Endothelial cell (in vitro differentiated cells): ENCODE data around the gene AQP1. TPM values are rescaled to one million over a fixed set of nuclear protein-coding genes. Genes with fewer than 3 reads are reported as not detected.

ENCODE experiments used
- DNase-seq: peaks from one replicate; pipeline ENCODE4 v3.0.0; 2021; ENCODE audit warnings: low spot score
- H3K27ac Mint-ChIP-seq: one replicate; pipeline ENCODE4 v1.8.0; 2021; ENCODE audit warnings: mixed read lengths, inconsistent platforms; ENCODE audit not compliant: unreplicated experiment
- H3K27me3 Mint-ChIP-seq: one replicate; pipeline ENCODE4 v1.8.0; 2021; ENCODE audit warnings: mild to moderate bottlenecking, moderate library complexity, mixed read lengths, inconsistent platforms; ENCODE audit not compliant: unreplicated experiment
- H3K36me3 Mint-ChIP-seq: one replicate; pipeline ENCODE4 v1.8.0; 2021; ENCODE audit warnings: mild to moderate bottlenecking, low read depth, mixed read lengths, inconsistent platforms; ENCODE audit not compliant: unreplicated experiment
- H3K4me1 Mint-ChIP-seq: one replicate; pipeline ENCODE4 v1.8.0; 2021; ENCODE audit warnings: mild to moderate bottlenecking, mixed read lengths, inconsistent platforms; ENCODE audit not compliant: unreplicated experiment
- H3K4me3 Mint-ChIP-seq: one replicate; pipeline ENCODE4 v1.8.0; 2021; ENCODE audit warnings: mild to moderate bottlenecking, mixed read lengths, inconsistent platforms; ENCODE audit not compliant: unreplicated experiment
- H3K9me3 Mint-ChIP-seq: one replicate; pipeline ENCODE4 v1.8.0; 2021; ENCODE audit warnings: mixed read lengths, inconsistent platforms; ENCODE audit not compliant: unreplicated experiment
- CTCF ChIP-seq: fragments of 200-600 bp; sonication (generic); IDR thresholded peaks from one replicate; pipeline ENCODE4 v1.5.0; 2021; ENCODE audit warnings: antibody characterized with exemption; ENCODE audit not compliant: unreplicated experiment
- total RNA-seq: library from RNA; stranded (reverse); fragmentation: NEBNext Ultra II Directional; extraction: Animal tissue kit (Norgen Biotek cat#: 25700); gene quantifications from one replicate; pipeline ENCODE4 v1.2.1, GENCODE V29; 2021; ENCODE audit not compliant: unreplicated experiment

AQP1 gene
- total RNA-seq, 1 donor from 2014 or later: 2.7 TPM

GRCh38 chr7:30907527-30908267 is 4.0 kb upstream of the AQP1 start:
- TF ChIP-seq CTCF: no peak
- H3K4me1 Mint-ChIP-seq: peaks cover 20% of the 10 kb centered on the region

GRCh38 chr7:30908681-30909080 is 3.0 kb upstream of the AQP1 start:
- H3K27me3 Mint-ChIP-seq: peaks cover 15% of the 10 kb centered on the region
- DNase-seq: peak; percentile 50
- peaks cover 3% of the 10 kb centered on the region for H3K36me3 Mint-ChIP-seq
- peaks cover 20% of the 10 kb centered on the region for H3K4me1 Mint-ChIP-seq
- H3K27ac Mint-ChIP-seq: peak overlapping the region; percentile 19
- H3K4me3 Mint-ChIP-seq: no peak overlapping the region
- no peaks in the 10 kb centered on the region for H3K9me3 Mint-ChIP-seq
- peak; percentile 49 for TF ChIP-seq CTCF

More at GRCh38 chr7:30907527-30908267, 4.0 kb upstream of the AQP1 start:
- no peak overlapping the region for H3K4me3 Mint-ChIP-seq
- H3K9me3 Mint-ChIP-seq: no peaks in the 10 kb centered on the region
- H3K36me3 Mint-ChIP-seq: peaks cover 3% of the 10 kb centered on the region
- H3K27ac Mint-ChIP-seq: no peak overlapping the region
- DNase-seq: no peak
- H3K27me3 Mint-ChIP-seq: peaks cover 16% of the 10 kb centered on the region

GRCh38 chr7:30909431-30909830 is 2.2 kb upstream of the AQP1 start:
- TF ChIP-seq CTCF: no peak
- peaks cover 11% of the 10 kb centered on the region for H3K27me3 Mint-ChIP-seq
- no peaks in the 10 kb centered on the region for H3K9me3 Mint-ChIP-seq
- no peak overlapping the region for H3K4me3 Mint-ChIP-seq
- DNase-seq: no peak
- H3K36me3 Mint-ChIP-seq: peaks cover 3% of the 10 kb centered on the region
- peaks cover 20% of the 10 kb centered on the region for H3K4me1 Mint-ChIP-seq
- no peak overlapping the region for H3K27ac Mint-ChIP-seq

GRCh38 chr7:30910411-30911073 is 1.1 kb upstream of the AQP1 start:
- DNase-seq: no peak
- Mint-ChIP-seq H3K4me1 (peaks cover 20% of the 10 kb centered on the region), H3K9me3 (no peaks in the 10 kb centered on the region), H3K36me3 (peaks cover 3% of the 10 kb centered on the region), H3K4me3 (peak overlapping the region; percentile 43), H3K27me3 (peaks cover 9% of the 10 kb centered on the region), H3K27ac (peak overlapping the region; percentile 48)
- TF ChIP-seq CTCF: no peak

GRCh38 chr7:30911133-30911532 is 520 bp upstream of the AQP1 start:
- H3K36me3 Mint-ChIP-seq: peaks cover 3% of the 10 kb centered on the region
- no peak for TF ChIP-seq CTCF
- H3K4me3 Mint-ChIP-seq: no peak overlapping the region
- H3K27me3 Mint-ChIP-seq: peaks cover 9% of the 10 kb centered on the region
- H3K4me1 Mint-ChIP-seq: peaks cover 20% of the 10 kb centered on the region
- H3K9me3 Mint-ChIP-seq: no peaks in the 10 kb centered on the region
- peak overlapping the region; percentile 48 for H3K27ac Mint-ChIP-seq
- no peak for DNase-seq
